H1 (cell line): ENCODE results near the gene NRXN3. TPM values are rescaled to one million over a fixed set of nuclear protein-coding genes. Genes with fewer than 3 reads are reported as not detected.

Source experiments
- CTCF ChIA-PET: fragments of 300-600 bp; sonication (Branson Sonifier 250); formaldehyde crosslinking; loops from one replicate; lab custom pipeline; 2021; ENCODE audit not compliant: partially characterized antibody; lab: Charles Lee
- POLR2A ChIA-PET: fragments of 300-600 bp; sonication (Branson Sonifier 250); formaldehyde crosslinking; loops from one replicate; lab custom pipeline; 2021; ENCODE audit warnings: inconsistent platforms; ENCODE audit not compliant: partially characterized antibody; lab: Charles Lee
- DNase-seq, 2 experiments: peaks; one replicate each; pipeline versions ENCODE4 v3.0.0 to v3.0.0-alpha.2; 2010 to 2022; ENCODE audit warnings: low spot score in 2 of 2, low read depth in 1 of 2, mixed read lengths in 1 of 2
- FAIRE-seq: peaks from 2 replicates; lab custom pipeline; 2011; peaks lifted over from hg19 to GRCh38; lab: Jason Lieb, UNC
- H2AFZ ChIP-seq: 2 replicates; pipeline ENCODE4 v1.8.1; 2012; ENCODE audit warnings: low read length, inconsistent platforms
- H2AK5ac ChIP-seq: 2 replicates; pipeline ENCODE4 v1.6.1; 2013; ENCODE audit warnings: low read depth, low read length
- H2BK120ac ChIP-seq: replicated peaks from 2 replicates; pipeline ENCODE3; 2013; ENCODE audit warnings: low read depth, low read length, inconsistent platforms
- H2BK12ac ChIP-seq: 2 replicates; pipeline ENCODE4 v1.6.1; 2013; ENCODE audit warnings: low read depth, low read length
- H2BK15ac ChIP-seq: 2 replicates; pipeline ENCODE4 v1.6.1; 2013; ENCODE audit warnings: low read length
- H2BK20ac ChIP-seq: 2 replicates; pipeline ENCODE4 v1.6.1; 2013; ENCODE audit warnings: low read length
- H2BK5ac ChIP-seq: 2 replicates; pipeline ENCODE4 v1.6.1; 2013; ENCODE audit warnings: low read depth, low read length
- H3K14ac ChIP-seq: 2 replicates; pipeline ENCODE4 v1.6.1; 2013; ENCODE audit warnings: inconsistent platforms; ENCODE audit not compliant: insufficient read length
- H3K18ac ChIP-seq: 2 replicates; pipeline ENCODE4 v1.6.1; 2013; ENCODE audit warnings: low read length; ENCODE audit errors: extremely low read depth
- H3K23ac ChIP-seq: 2 replicates; pipeline ENCODE4 v1.6.1; 2013; ENCODE audit warnings: inconsistent platforms; ENCODE audit not compliant: insufficient read length
- H3K23me2 ChIP-seq: 2 replicates; pipeline ENCODE4 v1.6.1; 2013; ENCODE audit warnings: low read depth, low read length
- H3K27ac ChIP-seq: 2 replicates; pipeline ENCODE4 v1.6.1; 2011; ENCODE audit warnings: low read depth, low read length, inconsistent platforms
- H3K27me3 ChIP-seq, 4 experiments: replicated peaks in 1 of 4; 1 replicate in 1 of 4; 2 replicates in 3 of 4; pipeline versions ENCODE4 v1.6.1 to v1.8.1; 2011 to 2013; ENCODE audit warnings: low read length in 3 of 4, mild to moderate bottlenecking in 3 of 4, inconsistent platforms in 2 of 4, mixed read lengths in 2 of 4, moderate library complexity in 1 of 4; ENCODE audit not compliant: control insufficient read depth in 3 of 4, insufficient read depth in 3 of 4; ENCODE audit errors: extremely low read depth in 1 of 4
- H3K36me3 ChIP-seq, 4 experiments: 2 replicates each; pipeline versions ENCODE4 v1.6.1 to v1.8.1; 2011 to 2013; ENCODE audit warnings: mild to moderate bottlenecking in 4 of 4, low read length in 3 of 4, moderate library complexity in 2 of 4, control low read depth in 1 of 4, inconsistent platforms in 1 of 4; ENCODE audit not compliant: insufficient read depth in 4 of 4, control insufficient read depth in 2 of 4
- H3K4ac ChIP-seq: replicated peaks from 2 replicates; pipeline ENCODE3; 2013; ENCODE audit warnings: low read length, low read depth, mixed read lengths, inconsistent platforms; ENCODE audit not compliant: insufficient read length
- H3K4me1 ChIP-seq, 4 experiments: replicated peaks in 1 of 4; 1 replicate in 1 of 4; 2 replicates in 3 of 4; pipeline versions ENCODE4 v1.6.1 to v1.8.1; 2011 to 2013; ENCODE audit warnings: low read length in 3 of 4, inconsistent platforms in 2 of 4, mixed read lengths in 1 of 4; ENCODE audit not compliant: insufficient read depth in 4 of 4, control insufficient read depth in 3 of 4
- H3K4me2 ChIP-seq, 2 experiments: 2 replicates each; pipeline versions ENCODE4 v1.6.1 to v1.8.1; 2011 to 2013; ENCODE audit warnings: low read depth in 2 of 2, low read length in 2 of 2, control low read depth in 1 of 2, inconsistent platforms in 1 of 2, mild to moderate bottlenecking in 1 of 2; ENCODE audit not compliant: insufficient read depth in 1 of 2
- H3K4me3 ChIP-seq, 4 experiments: fragments of 200-600, 300-600 bp in 1 of 4; sonication (generic), shearing (Covaris generic), sonication (Bioruptor Twin) in 1 of 4; 2 replicates each; pipeline versions ENCODE4 v1.5.1 to v1.8.1; 2011 to 2016; ENCODE audit warnings: low read length in 4 of 4, low read depth in 3 of 4, control low read depth in 2 of 4, inconsistent platforms in 2 of 4, mild to moderate bottlenecking in 2 of 4, mixed read lengths in 1 of 4, moderate library complexity in 1 of 4; ENCODE audit not compliant: insufficient read depth in 2 of 4; ENCODE audit errors: extremely low read depth in 1 of 4
- H3K56ac ChIP-seq: replicated peaks from 2 replicates; pipeline ENCODE3; 2013; ENCODE audit warnings: low read depth, mild to moderate bottlenecking, mixed read lengths, low read length, inconsistent platforms; ENCODE audit not compliant: insufficient read length
- H3K79me1 ChIP-seq: 2 replicates; pipeline ENCODE4 v1.6.1; 2013; ENCODE audit warnings: low read depth, low read length, control low read depth
- H3K79me2 ChIP-seq, 2 experiments: 2 replicates each; pipeline versions ENCODE4 v1.6.1 to v1.8.1; 2012 to 2013; ENCODE audit warnings: low read length in 2 of 2, mild to moderate bottlenecking in 2 of 2, inconsistent platforms in 1 of 2; ENCODE audit not compliant: insufficient read depth in 2 of 2, control insufficient read depth in 1 of 2
- H3K9ac ChIP-seq, 4 experiments: replicated peaks in 1 of 4; 1 replicate in 1 of 4; 2 replicates in 3 of 4; pipeline versions ENCODE4 v1.6.1 to v1.8.1; 2011 to 2013; ENCODE audit warnings: low read depth in 3 of 4, low read length in 3 of 4, control low read depth in 2 of 4, mild to moderate bottlenecking in 2 of 4, moderate library complexity in 2 of 4, inconsistent platforms in 1 of 4; ENCODE audit errors: extremely low read depth in 1 of 4
- H3K9me3 ChIP-seq, 2 experiments: 2 replicates each; pipeline versions ENCODE4 v1.6.1 to v1.8.1; 2012 to 2013; ENCODE audit warnings: mild to moderate bottlenecking in 2 of 2, moderate library complexity in 2 of 2, control low read depth in 1 of 2, inconsistent platforms in 1 of 2, low read depth in 1 of 2, low read length in 1 of 2, mixed read lengths in 1 of 2; ENCODE audit not compliant: insufficient read depth in 2 of 2
- H4K20me1 ChIP-seq, 2 experiments: replicated peaks in 1 of 2; 2 replicates each; pipeline versions ENCODE3 to v1.8.1; 2011 to 2013; ENCODE audit warnings: inconsistent platforms in 2 of 2, low read length in 2 of 2, mild to moderate bottlenecking in 1 of 2; ENCODE audit not compliant: insufficient read depth in 2 of 2, control insufficient read depth in 1 of 2
- H4K5ac ChIP-seq: 2 replicates; pipeline ENCODE4 v1.6.1; 2013; ENCODE audit warnings: low read length, low read depth, mixed read lengths, inconsistent platforms; ENCODE audit not compliant: insufficient read length
- H4K8ac ChIP-seq: 2 replicates; pipeline ENCODE4 v1.8.0; 2013; ENCODE audit warnings: mild to moderate bottlenecking, moderate library complexity, low read length, inconsistent platforms; ENCODE audit not compliant: insufficient read depth; ENCODE audit errors: extremely low read depth
- H4K91ac ChIP-seq: replicated peaks from 2 replicates; pipeline ENCODE3; 2013; ENCODE audit warnings: low read length, mixed read lengths, inconsistent platforms; ENCODE audit not compliant: insufficient read length
- CBX5 ChIP-seq: fragments of 300-800, 300-1000 bp; sonication (generic); IDR thresholded peaks from 2 replicates; pipeline ENCODE4 v1.7.1; 2016; ENCODE audit warnings: antibody characterized with exemption, low read length, low read depth
- CHD2 ChIP-seq: IDR thresholded peaks from 2 replicates; pipeline ENCODE4 v1.6.1; 2012; ENCODE audit warnings: low read length, improper control_type of control experiment
- KDM1A ChIP-seq: fragments of 200-600, 300-600 bp; sonication (generic); IDR thresholded peaks from 2 replicates; pipeline ENCODE4 v1.7.1; 2016; ENCODE audit warnings: mild to moderate bottlenecking, low read length, borderline replicate concordance
- POLR2AphosphoS5 ChIP-seq: IDR thresholded peaks from 2 replicates; pipeline ENCODE4 v1.6.1; 2011; ENCODE audit warnings: low read depth, low read length
- RBBP5 ChIP-seq: IDR thresholded peaks from 2 replicates; pipeline ENCODE4 v1.7.1; 2012; ENCODE audit warnings: low read depth, mild to moderate bottlenecking, inconsistent platforms, low read length, moderate library complexity, borderline replicate concordance
- TAF7 ChIP-seq: optimal IDR thresholded peaks from 2 replicates; pipeline ENCODE3; 2011; ENCODE audit warnings: low read depth, mild to moderate bottlenecking, inconsistent platforms, low read length, moderate library complexity, borderline replicate concordance
- USF2 ChIP-seq: IDR thresholded peaks from 2 replicates; pipeline ENCODE4 v1.6.1; 2011; ENCODE audit warnings: low read length, improper control_type of control experiment
- ZNF274 ChIP-seq: IDR thresholded peaks from 2 replicates; pipeline ENCODE4 v1.7.0; 2012; ENCODE audit warnings: low read length, borderline replicate concordance; ENCODE audit errors: extremely low read depth
- WGBS, 2 experiments: shearing (Covaris generic) in 1 of 2; methylation state at CpG; one replicate each; pipeline versions ENCODE4 v1.1.6 to v1.1.7; 2013 to 2015; ENCODE audit warnings: low lambda C conversion rate in 2 of 2, mixed read lengths in 2 of 2, inconsistent platforms in 1 of 2, low coverage in 1 of 2, missing lambda C conversion rate in 1 of 2; ENCODE audit not compliant: insufficient replicate concordance in 2 of 2, insufficient coverage in 1 of 2, insufficient read length in 1 of 2; ENCODE audit errors: extremely low coverage in 1 of 2, missing lambda C conversion rate in 1 of 2; 5-methylcytosine and 5-hydroxymethylcytosine counted together
- polyA plus RNA-seq, 7 experiments: library from polyadenylated mRNA; depleted of rRNA in 3 of 7; stranded (reverse) in 5 of 7; unstranded in 2 of 7; fragments of >200 nt in 5 of 7; fragments of 200-250 nt in 2 of 7; gene quantifications; 1 replicate in 5 of 7; 2 replicates in 1 of 7; 4 replicates in 1 of 7; pipeline versions ENCODE4 v1.2.1 to v1.2.3, GENCODE V29; 2011 to 2013; ENCODE audit warnings: missing spikeins in 2 of 7, mixed read lengths in 2 of 7
- total RNA-seq: library from RNA; stranded (reverse); fragmentation: NEBNext Ultra II Directional; extraction: Animal tissue kit (Norgen Biotek cat#: 25700); gene quantifications from 2 replicates; pipeline ENCODE4 v1.2.1, GENCODE V29; 2021

The NRXN3 gene
- total and polyA plus RNA-seq, 2 of the 8 experiments (the other 6 are each of a cell fraction or from before 2014, with no cell fraction given) = 2.6 to 4.1 TPM

- Histone ChIP-seq H3K9me3 (no peaks in the 10 kb centered on the region), H3K79me2 (no peaks in the 10 kb centered on the region), H4K20me1 (no peaks in the 10 kb centered on the region), H3K4ac (no peak overlapping the region), H3K23me2 (no peaks in the 10 kb centered on the region; the same call in 1 of the 2 replicates), H3K36me3 (no peaks in the 10 kb centered on the region), H4K91ac (no peak overlapping the region), H3K4me2 (no peak overlapping the region), H2BK20ac (no peak overlapping the region), H3K4me3 (no peak overlapping the region), H2BK15ac (no peak overlapping the region), H2BK5ac (no peak overlapping the region), H3K4me1 (0 out of 7 replicates have a peak, but pooled peaks cover 0 to 2% (median 0%) of the 10 kb centered on the region in 4 experiments), H3K23ac (no peak overlapping the region), H3K27me3 (no peaks in the 10 kb centered on the region), H4K8ac (no peak overlapping the region), H2AFZ (0 out of 2 replicates have a peak overlapping the region, but pooled peaks have one; percentile 35), H2BK12ac (no peak overlapping the region), H4K5ac (no peak overlapping the region), H2AK5ac (no peak overlapping the region), H2BK120ac (no peak overlapping the region), H3K9ac (no peak overlapping the region), H3K56ac (no peak overlapping the region), H3K18ac (no peak overlapping the region), H3K27ac (no peak overlapping the region), H3K79me1 (no peaks in the 10 kb centered on the region), H3K14ac (no peak overlapping the region)
- DNase-seq = no peak
- no peak for FAIRE-seq
- TF ChIP-seq CHD2 = no peak
- TF ChIP-seq RBBP5 = no peak
- no peak for TF ChIP-seq CBX5
- no peak for TF ChIP-seq POLR2AphosphoS5
- no peak for TF ChIP-seq KDM1A
- TF ChIP-seq USF2 = no peak
- TF ChIP-seq ZNF274 = no peak
- TF ChIP-seq TAF7 = no peak
- POLR2A ChIA-PET = no interaction called here
- CTCF ChIA-PET = interaction anchor here (0.6 to 1.3 kb wide), 4 partner anchors 28 to 1265 kb away, joined by 3 to 4 read pairs (median 4); no protein-coding TSS in a partner anchor
- 77% methylated on average over 4 of the region's 5 CpGs; no CpG with 5 or more reads in 1 of the 2 experiments for WGBS, 2 experiments
These were observed 47.7 kb upstream of the NRXN3 start for GRCh38 chr14:78122436-78122835.
